ENCODE results near the gene WDR64.

The WDR64 gene

GRCh38 chr1:241837416-241837815, 185.3 kb downstream of the WDR64 start:
- no peaks in the 10 kb centered on the region for H3K36me3 ChIP-seq (ENCODE audit: control insufficient read depth, low read depth, low read length)
- H3K4me1 ChIP-seq (ENCODE audit: control insufficient read depth, low read depth, low read length) = no peaks in the 10 kb centered on the region
- no peak overlapping the region for H3K9ac ChIP-seq (ENCODE audit: low read length)
- H3K9me3 ChIP-seq (ENCODE audit: control insufficient read depth, low read depth, low read length) = no peaks in the 10 kb centered on the region
- no peaks in the 10 kb centered on the region for H3K27me3 ChIP-seq (ENCODE audit: control insufficient read depth, insufficient read depth, low read length)
- H3K27ac ChIP-seq (ENCODE audit: low read length) = no peak overlapping the region
- H3K4me3 ChIP-seq (ENCODE audit: low read length) = no peak overlapping the region

- H3K9ac ChIP-seq (ENCODE audit: low read length) = no peak overlapping the region
- H3K36me3 ChIP-seq (ENCODE audit: control insufficient read depth, low read depth, low read length) = no peaks in the 10 kb centered on the region
- no peak overlapping the region for H3K27ac ChIP-seq (ENCODE audit: low read length)
- no peak overlapping the region for H3K4me3 ChIP-seq (ENCODE audit: low read length)
- H3K9me3 ChIP-seq (ENCODE audit: control insufficient read depth, low read depth, low read length) = no peaks in the 10 kb centered on the region
- no peaks in the 10 kb centered on the region for H3K4me1 ChIP-seq (ENCODE audit: control insufficient read depth, low read depth, low read length)
- no peaks in the 10 kb centered on the region for H3K27me3 ChIP-seq (ENCODE audit: control insufficient read depth, insufficient read depth, low read length)
These were observed 185.8 kb downstream of the WDR64 start for GRCh38 chr1:241837901-241838300.

GRCh38 chr1:241838897-241839296, 186.8 kb downstream of the WDR64 start:
- Histone ChIP-seq H3K9ac (ENCODE audit: low read length) (no peak overlapping the region), H3K4me3 (ENCODE audit: low read length) (no peak overlapping the region), H3K9me3 (ENCODE audit: control insufficient read depth, low read depth, low read length) (no peaks in the 10 kb centered on the region), H3K36me3 (ENCODE audit: control insufficient read depth, low read depth, low read length) (no peaks in the 10 kb centered on the region), H3K4me1 (ENCODE audit: control insufficient read depth, low read depth, low read length) (no peaks in the 10 kb centered on the region), H3K27me3 (ENCODE audit: control insufficient read depth, insufficient read depth, low read length) (no peaks in the 10 kb centered on the region), H3K27ac (ENCODE audit: low read length) (no peak overlapping the region)

- no peaks in the 10 kb centered on the region for H3K9me3 ChIP-seq (ENCODE audit: control insufficient read depth, low read depth, low read length)
- no peak overlapping the region for H3K27ac ChIP-seq (ENCODE audit: low read length)
- no peaks in the 10 kb centered on the region for H3K4me1 ChIP-seq (ENCODE audit: control insufficient read depth, low read depth, low read length)
- H3K9ac ChIP-seq (ENCODE audit: low read length) = no peak overlapping the region
- no peaks in the 10 kb centered on the region for H3K36me3 ChIP-seq (ENCODE audit: control insufficient read depth, low read depth, low read length)
- no peak overlapping the region for H3K4me3 ChIP-seq (ENCODE audit: low read length)
- H3K27me3 ChIP-seq (ENCODE audit: control insufficient read depth, insufficient read depth, low read length) = no peaks in the 10 kb centered on the region
These were observed 187.4 kb downstream of the WDR64 start for GRCh38 chr1:241839369-241839979.

- Histone ChIP-seq H3K4me3 (ENCODE audit: low read length) (no peak overlapping the region), H3K27ac (ENCODE audit: low read length) (no peak overlapping the region), H3K36me3 (ENCODE audit: control insufficient read depth, low read depth, low read length) (no peaks in the 10 kb centered on the region), H3K9ac (ENCODE audit: low read length) (no peak overlapping the region), H3K4me1 (ENCODE audit: control insufficient read depth, low read depth, low read length) (no peaks in the 10 kb centered on the region), H3K9me3 (ENCODE audit: control insufficient read depth, low read depth, low read length) (no peaks in the 10 kb centered on the region), H3K27me3 (ENCODE audit: control insufficient read depth, insufficient read depth, low read length) (no peaks in the 10 kb centered on the region)
These were observed 188.1 kb downstream of the WDR64 start for GRCh38 chr1:241840164-241840563.

GRCh38 chr1:241841691-241842090, 189.6 kb downstream of the WDR64 start:
- no peaks in the 10 kb centered on the region for H3K9me3 ChIP-seq (ENCODE audit: control insufficient read depth, low read depth, low read length)
- no peaks in the 10 kb centered on the region for H3K36me3 ChIP-seq (ENCODE audit: control insufficient read depth, low read depth, low read length)
- no peak overlapping the region for H3K27ac ChIP-seq (ENCODE audit: low read length)
- H3K4me1 ChIP-seq (ENCODE audit: control insufficient read depth, low read depth, low read length) = no peaks in the 10 kb centered on the region
- no peak overlapping the region for H3K9ac ChIP-seq (ENCODE audit: low read length)
- no peak overlapping the region for H3K4me3 ChIP-seq (ENCODE audit: low read length)
- H3K27me3 ChIP-seq (ENCODE audit: control insufficient read depth, insufficient read depth, low read length) = no peaks in the 10 kb centered on the region

- H3K36me3 ChIP-seq (ENCODE audit: control insufficient read depth, low read depth, low read length) = no peaks in the 10 kb centered on the region
- no peak overlapping the region for H3K27ac ChIP-seq (ENCODE audit: low read length)
- H3K27me3 ChIP-seq (ENCODE audit: control insufficient read depth, insufficient read depth, low read length) = no peaks in the 10 kb centered on the region
- H3K4me3 ChIP-seq (ENCODE audit: low read length) = no peak overlapping the region
- H3K9me3 ChIP-seq (ENCODE audit: control insufficient read depth, low read depth, low read length) = no peaks in the 10 kb centered on the region
- H3K9ac ChIP-seq (ENCODE audit: low read length) = no peak overlapping the region
- H3K4me1 ChIP-seq (ENCODE audit: control insufficient read depth, low read depth, low read length) = no peaks in the 10 kb centered on the region
These were observed 190.5 kb downstream of the WDR64 start for GRCh38 chr1:241842565-241842964.

- H3K36me3 ChIP-seq (ENCODE audit: control insufficient read depth, low read depth, low read length) = no peaks in the 10 kb centered on the region
- no peak overlapping the region for H3K4me3 ChIP-seq (ENCODE audit: low read length)
- H3K9ac ChIP-seq (ENCODE audit: low read length) = no peak overlapping the region
- no peak overlapping the region for H3K27ac ChIP-seq (ENCODE audit: low read length)
- peaks cover 4% of the 10 kb centered on the region for H3K4me1 ChIP-seq (ENCODE audit: control insufficient read depth, low read depth, low read length)
- H3K27me3 ChIP-seq (ENCODE audit: control insufficient read depth, insufficient read depth, low read length) = no peaks in the 10 kb centered on the region
- no peaks in the 10 kb centered on the region for H3K9me3 ChIP-seq (ENCODE audit: control insufficient read depth, low read depth, low read length)
These were observed 192.5 kb downstream of the WDR64 start for GRCh38 chr1:241844593-241844992.

- Histone ChIP-seq H3K9ac (ENCODE audit: low read length) (no peak overlapping the region), H3K27me3 (ENCODE audit: control insufficient read depth, insufficient read depth, low read length) (no peaks in the 10 kb centered on the region), H3K36me3 (ENCODE audit: control insufficient read depth, low read depth, low read length) (peaks cover 8% of the 10 kb centered on the region), H3K27ac (ENCODE audit: low read length) (no peak overlapping the region), H3K4me3 (ENCODE audit: low read length) (no peak overlapping the region), H3K4me1 (ENCODE audit: control insufficient read depth, low read depth, low read length) (peaks cover 4% of the 10 kb centered on the region), H3K9me3 (ENCODE audit: control insufficient read depth, low read depth, low read length) (no peaks in the 10 kb centered on the region)
These were observed 194.3 kb downstream of the WDR64 start for GRCh38 chr1:241846375-241846774.

- Histone ChIP-seq H3K4me3 (ENCODE audit: low read length) (peak overlapping the region; percentile 93), H3K27me3 (ENCODE audit: control insufficient read depth, insufficient read depth, low read length) (no peaks in the 10 kb centered on the region), H3K9ac (ENCODE audit: low read length) (peak overlapping the region; percentile 87), H3K27ac (ENCODE audit: low read length) (peak overlapping the region; percentile 35), H3K36me3 (ENCODE audit: control insufficient read depth, low read depth, low read length) (peaks cover 14% of the 10 kb centered on the region), H3K9me3 (ENCODE audit: control insufficient read depth, low read depth, low read length) (no peaks in the 10 kb centered on the region), H3K4me1 (ENCODE audit: control insufficient read depth, low read depth, low read length) (peaks cover 4% of the 10 kb centered on the region)
These were observed 194.9 kb downstream of the WDR64 start for GRCh38 chr1:241846862-241847539.

GRCh38 chr1:241847540-241847795, 195.4 kb downstream of the WDR64 start:
- Histone ChIP-seq H3K4me1 (ENCODE audit: control insufficient read depth, low read depth, low read length) (peaks cover 4% of the 10 kb centered on the region), H3K27me3 (ENCODE audit: control insufficient read depth, insufficient read depth, low read length) (no peaks in the 10 kb centered on the region)

More at GRCh38 chr1:241847540-241847795, 195.4 kb downstream of the WDR64 start:
- Histone ChIP-seq H3K27ac (ENCODE audit: low read length) (peak overlapping the region; percentile 35), H3K4me3 (ENCODE audit: low read length) (peak overlapping the region; percentile 93), H3K36me3 (ENCODE audit: control insufficient read depth, low read depth, low read length) (peaks cover 18% of the 10 kb centered on the region), H3K9ac (ENCODE audit: low read length) (peak overlapping the region; percentile 87), H3K9me3 (ENCODE audit: control insufficient read depth, low read depth, low read length) (no peaks in the 10 kb centered on the region)

All from iPS-18a (cell line).